HEK293T (cell line): Measurements from ENCODE around the gene SRCIN1.

Experiments
- CTCF ChIA-PET: fragments of 350-600 bp; formaldehyde crosslinking; extraction: SDS; loops from one replicate; lab custom pipeline; 2021; ENCODE audit warnings: antibody characterized with exemption, inconsistent platforms; lab: Yijun Ruan, JAX
- POLR2A ChIA-PET: fragments of 350-600 bp; formaldehyde crosslinking; extraction: SDS; loops from one replicate; lab custom pipeline; 2020; ENCODE audit warnings: antibody characterized with exemption, inconsistent platforms; lab: Yijun Ruan, JAX
- DNase-seq: peaks from one replicate; pipeline ENCODE4 v3.0.0; 2012; ENCODE audit warnings: mixed read lengths; ENCODE audit errors: extremely low spot score
- ARNT ChIP-seq: fragments of 450-650 bp; IDR thresholded peaks from 2 replicates; pipeline ENCODE4 v1.6.1; 2017; ENCODE audit warnings: mild to moderate bottlenecking
- BHLHE40 ChIP-seq: fragments of 450-650 bp; IDR thresholded peaks from 2 replicates; pipeline ENCODE4 v1.6.1; 2016; ENCODE audit warnings: mild to moderate bottlenecking, moderate library complexity, borderline replicate concordance
- CTBP1 ChIP-seq: fragments of 450-650 bp; IDR thresholded peaks from 2 replicates; pipeline ENCODE4 v1.6.1; 2016; ENCODE audit warnings: borderline replicate concordance
- ELF4 ChIP-seq: fragments of 450-650 bp; IDR thresholded peaks from 2 replicates; pipeline ENCODE4 v1.6.1; 2017; ENCODE audit warnings: antibody characterized with exemption
- FOXA1 ChIP-seq: fragments of 450-650 bp; IDR thresholded peaks from 2 replicates; pipeline ENCODE4 v1.6.1; 2016; ENCODE audit warnings: mild to moderate bottlenecking
- FOXK2 ChIP-seq: fragments of 450-650 bp; IDR thresholded peaks from 2 replicates; pipeline ENCODE4 v1.6.1; 2016; ENCODE audit warnings: mild to moderate bottlenecking
- FOXM1 ChIP-seq: fragments of 450-650 bp; IDR thresholded peaks from 2 replicates; pipeline ENCODE4 v1.6.1; 2017; ENCODE audit warnings: mild to moderate bottlenecking, borderline replicate concordance
- HDGF ChIP-seq: fragments of 450-650 bp; IDR thresholded peaks from 2 replicates; pipeline ENCODE4 v1.6.1; 2017; ENCODE audit warnings: antibody characterized with exemption, borderline replicate concordance
- L3MBTL2 ChIP-seq: fragments of 450-650 bp; conservative IDR thresholded peaks from 2 replicates; pipeline ENCODE4 v1.6.1; 2016; ENCODE audit warnings: mild to moderate bottlenecking
- LEF1 ChIP-seq: fragments of 450-650 bp; IDR thresholded peaks from 2 replicates; pipeline ENCODE4 v1.6.1; 2017; ENCODE audit warnings: mild to moderate bottlenecking, borderline replicate concordance
- NFRKB ChIP-seq: fragments of 450-650 bp; IDR thresholded peaks from 2 replicates; pipeline ENCODE4 v1.6.1; 2016; ENCODE audit warnings: mild to moderate bottlenecking, moderate library complexity
- PKNOX1 ChIP-seq: fragments of 450-650 bp; IDR thresholded peaks from 2 replicates; pipeline ENCODE4 v1.6.1; 2016
- SP1 ChIP-seq: fragments of 450-650 bp; IDR thresholded peaks from 2 replicates; pipeline ENCODE4 v1.6.1; 2017
- SUZ12 ChIP-seq: fragments of 450-650 bp; IDR thresholded peaks from 2 replicates; pipeline ENCODE4 v1.6.1; 2016; ENCODE audit warnings: mild to moderate bottlenecking
- TARDBP ChIP-seq: fragments of 450-650 bp; IDR thresholded peaks from 2 replicates; pipeline ENCODE4 v1.6.1; 2016
- ZNF384 ChIP-seq: fragments of 450-650 bp; IDR thresholded peaks from 2 replicates; pipeline ENCODE4 v1.6.1; 2016

The SRCIN1 gene

DNA sequence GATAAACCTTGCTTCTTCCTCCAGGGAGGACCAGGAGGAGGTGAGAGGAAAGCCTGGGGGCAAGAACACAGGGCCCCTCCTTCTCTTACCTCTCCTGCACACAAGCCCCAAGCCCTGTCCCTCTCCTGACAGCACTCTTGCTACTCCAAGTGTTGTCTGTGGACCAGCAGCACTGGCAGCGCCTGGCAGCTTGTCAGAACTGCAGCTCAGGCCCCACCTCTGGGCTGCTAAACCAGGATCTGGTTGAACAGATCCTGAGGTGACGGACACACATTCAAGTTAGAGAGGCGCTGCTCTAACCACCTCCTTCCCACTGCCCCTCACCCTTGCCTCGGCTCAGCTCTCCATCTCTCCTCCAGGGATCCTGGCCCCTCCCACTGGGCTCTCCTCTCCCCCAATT is 56.5 kb downstream of the SRCIN1 start:
- ChIA-PET POLR2A (interaction anchor here (1.0 kb wide), 1 partner anchor 10 kb away, joined by 3 read pairs; no protein-coding TSS in a partner anchor), CTCF (interaction anchor here (5.5 kb wide), 1 partner anchor 9 kb away, joined by 25 read pairs; no protein-coding TSS in a partner anchor)
- DNase-seq, result no peak
- TF ChIP-seq PKNOX1 (no peak), BHLHE40 (no peak), ARNT (no peak), FOXK2 (no peak), HDGF (no peak), FOXA1 (no peak), ZNF384 (no peak)

GRCh38 chr17:38547444-38547843 is 58.3 kb downstream of the SRCIN1 start:
- TF ChIP-seq SUZ12 (no peak), BHLHE40 (no peak), CTBP1 (no peak), L3MBTL2 (no peak), PKNOX1 (no peak), ELF4 (no peak), FOXK2 (no peak), HDGF (no peak), ZNF384 (no peak), NFRKB (no peak), FOXA1 (no peak), TARDBP (no peak), ARNT (no peak), FOXM1 (no peak), SP1 (no peak), LEF1 (no peak)
- ChIA-PET POLR2A (interaction anchor here (1.1 kb wide), 1 partner anchor 205 kb away, joined by 3 read pairs; the partner anchor contains the start of gene PSMB3), CTCF (interaction anchor here (5.5 kb wide), 1 partner anchor 11 kb away, joined by 25 read pairs; no protein-coding TSS in a partner anchor)
- DNase-seq, result no peak

GRCh38 chr17:38546396-38546795 is 59.4 kb downstream of the SRCIN1 start:
- POLR2A ChIA-PET, result no interaction called here
- TF ChIP-seq L3MBTL2 (no peak), LEF1 (no peak), NFRKB (no peak), ZNF384 (no peak), PKNOX1 (no peak), FOXA1 (no peak), FOXK2 (no peak), ARNT (no peak), HDGF (no peak), BHLHE40 (no peak), TARDBP (no peak), SP1 (no peak), SUZ12 (no peak), ELF4 (no peak), CTBP1 (no peak)
- CTCF ChIA-PET, result interaction anchor here (5.5 kb wide), 1 partner anchor 12 kb away, joined by 25 read pairs; no protein-coding TSS in a partner anchor
- DNase-seq, result no peak

DNA sequence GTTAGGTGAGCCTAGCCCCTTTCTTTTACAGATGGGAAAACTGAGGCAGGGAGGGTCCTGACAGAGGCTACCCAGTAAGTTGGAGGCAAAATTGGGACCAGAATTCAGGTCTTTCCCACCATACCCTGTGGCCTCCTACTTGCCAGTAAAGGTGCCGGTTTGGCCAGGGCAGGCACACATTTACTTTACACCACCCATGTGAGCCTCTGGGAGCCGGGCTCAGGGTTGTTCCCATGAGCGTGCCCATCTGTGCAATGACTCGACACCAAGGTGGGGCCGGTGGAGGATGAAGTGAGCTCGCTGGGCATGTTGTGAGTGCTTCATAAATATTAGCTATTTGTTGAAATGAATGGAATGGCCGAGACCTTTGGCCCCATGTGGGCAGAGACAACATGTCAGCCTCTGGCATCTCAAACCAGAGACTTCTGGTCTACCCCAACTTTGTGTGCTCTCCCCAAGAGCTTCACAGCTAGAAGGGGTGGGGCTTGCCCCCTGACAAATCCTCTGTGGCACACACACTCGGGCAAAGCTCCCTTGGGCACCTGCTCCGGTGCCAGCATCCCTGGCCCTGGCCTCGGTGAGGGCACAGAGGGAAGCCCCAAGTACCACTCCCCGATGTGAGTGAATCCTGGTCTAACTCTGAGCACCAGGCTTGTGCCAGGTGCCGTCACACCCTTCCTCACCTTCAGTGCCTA is 60.1 kb downstream of the SRCIN1 start:
- ChIA-PET POLR2A (no interaction called here), CTCF (interaction anchor here (1.0 to 5.5 kb wide), 2 partner anchors 13 to 36 kb away, joined by 5 to 25 read pairs; no protein-coding TSS in a partner anchor)
- TF ChIP-seq ARNT (no peak), NFRKB (no peak), BHLHE40 (no peak)
- DNase-seq, result no peak

GRCh38 chr17:38544839-38545209 is 60.9 kb downstream of the SRCIN1 start:
- ChIA-PET CTCF (interaction anchor here (1.0 kb wide), 2 partner anchors 36 to 118 kb away, joined by 3 to 5 read pairs; no protein-coding TSS in a partner anchor), POLR2A (no interaction called here)
- no peak for TF ChIP-seq SUZ12
- no peak for TF ChIP-seq L3MBTL2
- TF ChIP-seq LEF1, result no peak
- no peak for DNase-seq

DNA sequence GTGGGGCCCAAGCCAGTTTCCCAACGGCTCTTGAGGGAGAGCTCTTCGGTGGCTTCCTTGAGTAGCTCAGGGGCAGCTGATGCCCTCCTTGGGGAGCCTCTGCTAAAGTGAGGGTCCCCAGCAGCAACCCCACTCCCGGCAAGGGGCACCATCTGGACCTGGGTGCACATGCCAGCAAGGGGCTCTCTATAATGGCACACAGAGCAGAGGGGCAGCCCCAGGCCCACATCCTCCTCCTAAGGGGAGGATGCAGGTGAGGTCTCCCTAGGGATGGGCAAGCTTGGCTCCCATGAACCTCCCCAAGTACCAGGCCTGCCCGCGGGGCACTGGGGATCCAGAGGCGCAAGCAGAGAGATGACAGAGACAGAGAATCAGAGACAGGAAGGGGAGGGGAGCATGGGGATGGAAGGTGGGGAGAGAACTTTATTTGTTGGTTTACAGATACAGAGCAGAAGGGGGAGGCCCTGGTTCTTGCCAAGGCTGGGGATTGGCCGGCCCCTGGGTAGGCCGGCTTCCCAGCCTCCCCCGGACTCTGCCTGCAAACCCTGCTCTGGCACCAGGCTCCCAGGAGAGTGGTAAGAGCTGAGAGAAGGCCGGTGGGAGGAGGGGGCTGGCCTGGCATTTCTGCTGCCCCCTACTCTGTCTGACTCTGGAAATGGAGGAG is 61.4 kb downstream of the SRCIN1 start:
- ChIA-PET POLR2A (no interaction called here), CTCF (interaction anchor here (1.0 kb wide), 2 partner anchors 35 to 119 kb away, joined by 3 to 5 read pairs; no protein-coding TSS in a partner anchor)
- no peak for TF ChIP-seq ELF4
- TF ChIP-seq TARDBP, result no peak
- no peak for TF ChIP-seq CTBP1
- TF ChIP-seq FOXM1, result no peak
- TF ChIP-seq ZNF384, result no peak
- TF ChIP-seq FOXK2, result no peak
- TF ChIP-seq HDGF, result no peak
- no peak for TF ChIP-seq LEF1
- TF ChIP-seq SUZ12, result no peak
- TF ChIP-seq ARNT, result no peak
- no peak for TF ChIP-seq FOXA1
- no peak for TF ChIP-seq NFRKB
- TF ChIP-seq SP1, result no peak
- TF ChIP-seq L3MBTL2, result no peak
- no peak for TF ChIP-seq BHLHE40
- TF ChIP-seq PKNOX1, result no peak

More for the DNA sequence above, 61.4 kb downstream of the SRCIN1 start:
- DNase-seq, result no peak
